Measurements from ENCODE around the gene BOD1L1.

- TF ChIP-seq FOXP2 (optimal IDR thresholded peaks at IDR 0.05; ENCODE audit: borderline replicate concordance, extremely low read depth, extremely low read length, insufficient read depth): no peak
- no peak for TF ChIP-seq POLR2AphosphoS5 (IDR thresholded peaks at IDR 0.05; ENCODE audit: low read depth, low read length)
- TF ChIP-seq SIN3A (IDR thresholded peaks at IDR 0.05; ENCODE audit: borderline replicate concordance, insufficient read depth, low read length): no peak
These were observed 104.4 kb downstream of the BOD1L1 start for GRCh38 chr4:13523105-13523477.
